Thymus (tissue), 11 donors: Measurements from ENCODE around the gene MBP. TPM values are rescaled to one million over a fixed set of nuclear protein-coding genes. Genes with fewer than 3 reads are reported as not detected.
"Not testable (repeated sequence)": the region's sequence is repeated elsewhere in the genome, so short reads cannot be mapped to it uniquely, and the experiment has no call there.

ENCODE experiments used
- DNase-seq, 9 donors: peaks; one replicate each; pipeline ENCODE4 v3.0.0-alpha.2; 2013; ENCODE audit warnings: low spot score in 9 of 9, low read depth in 6 of 9, missing footprints in 1 of 9
- H3K27ac ChIP-seq, 2 donors: one replicate each; pipeline ENCODE4 v1.5.1; 2013; ENCODE audit warnings: control low read depth in 1 of 2, low read depth in 1 of 2, low read length in 1 of 2, mild to moderate bottlenecking in 1 of 2, moderate library complexity in 1 of 2
- H3K27me3 ChIP-seq, 2 donors: one replicate each; pipeline ENCODE4 v1.5.1; 2013; ENCODE audit warnings: low read length in 1 of 2; ENCODE audit not compliant: control insufficient read depth in 2 of 2, insufficient read depth in 1 of 2
- H3K36me3 ChIP-seq, 2 donors: one replicate each; pipeline ENCODE4 v1.5.1; 2013; ENCODE audit warnings: low read length in 1 of 2, mild to moderate bottlenecking in 1 of 2, moderate library complexity in 1 of 2; ENCODE audit not compliant: control insufficient read depth in 2 of 2, insufficient read depth in 2 of 2
- H3K4me1 ChIP-seq, 2 donors: one replicate each; pipeline ENCODE4 v1.5.1; 2013; ENCODE audit warnings: low read length in 2 of 2; ENCODE audit not compliant: control insufficient read depth in 2 of 2, insufficient read depth in 2 of 2
- H3K4me3 ChIP-seq, 2 donors: one replicate each; pipeline ENCODE4 v1.5.1; 2013; ENCODE audit warnings: low read length in 2 of 2, control low read depth in 1 of 2, mild to moderate bottlenecking in 1 of 2
- H3K9me3 ChIP-seq, 2 donors: one replicate each; pipeline ENCODE4 v1.5.1; 2013; ENCODE audit warnings: low read length in 1 of 2, mild to moderate bottlenecking in 1 of 2; ENCODE audit not compliant: control insufficient read depth in 2 of 2, insufficient read depth in 1 of 2
- WGBS: extraction: QIAGEN DNeasy Blood & Tissue Kit; methylation state at CpG from one replicate; pipeline ENCODE4 v1.1.7; 2013; 5-methylcytosine and 5-hydroxymethylcytosine counted together
- polyA plus RNA-seq: library from polyadenylated mRNA; stranded (reverse); fragments of 200-250 nt; gene quantifications from one replicate; pipeline ENCODE4 v1.2.3, GENCODE V29; 2013
- total RNA-seq: library from RNA; stranded (reverse); fragments of 120-200 nt; gene quantifications from one replicate; pipeline ENCODE4 v1.2.4, GENCODE V29; 2013
- donor health status: healthy.

MBP gene
- total and polyA plus RNA-seq, 2 donors: 16.1 to 16.3 TPM

DNA sequence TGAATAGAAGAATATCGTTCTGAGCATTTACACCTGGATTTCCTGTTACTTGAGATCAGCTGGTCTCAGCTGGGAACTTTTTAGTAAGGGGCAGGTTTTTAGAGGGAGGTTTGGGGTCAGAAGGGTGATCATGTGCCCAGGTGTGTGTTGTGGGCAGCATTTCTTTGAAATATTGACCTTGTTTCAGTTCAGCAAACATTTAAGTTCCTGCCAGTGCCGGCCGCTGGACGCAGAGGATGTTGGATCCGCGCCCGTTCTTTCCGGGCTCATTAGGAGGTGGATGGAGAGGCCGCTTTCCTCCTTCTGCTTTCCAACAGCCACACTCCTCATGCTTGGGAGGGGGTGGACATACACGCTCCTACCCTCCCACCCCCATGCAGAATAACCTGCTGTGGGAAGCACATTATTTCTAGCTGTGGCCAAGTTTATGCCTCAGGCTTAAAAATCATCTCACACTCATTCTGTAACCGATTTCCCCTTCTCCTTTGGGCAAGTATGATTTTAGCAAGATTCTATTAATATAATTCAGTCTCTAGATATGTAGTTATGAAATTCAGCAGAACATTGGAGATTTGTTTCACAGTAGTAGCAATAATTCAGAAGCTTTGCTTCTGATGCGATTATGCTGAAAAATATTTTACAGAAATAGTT lies 178.9 kb downstream of the MBP start:
- DNase-seq: no peak
- H3K36me3 ChIP-seq: peaks cover 24 to 31% of the 10 kb centered on the region in 2 donors
- 93% methylated on average over 12 of the region's 12 CpGs for WGBS
- no peak overlapping the region for H3K27ac ChIP-seq
- H3K4me1 ChIP-seq: peaks cover 0 to 6% of the 10 kb centered on the region in 2 donors
- no peaks in the 10 kb centered on the region for H3K27me3 ChIP-seq
- H3K4me3 ChIP-seq: no peak overlapping the region
- no peaks in the 10 kb centered on the region for H3K9me3 ChIP-seq

DNA sequence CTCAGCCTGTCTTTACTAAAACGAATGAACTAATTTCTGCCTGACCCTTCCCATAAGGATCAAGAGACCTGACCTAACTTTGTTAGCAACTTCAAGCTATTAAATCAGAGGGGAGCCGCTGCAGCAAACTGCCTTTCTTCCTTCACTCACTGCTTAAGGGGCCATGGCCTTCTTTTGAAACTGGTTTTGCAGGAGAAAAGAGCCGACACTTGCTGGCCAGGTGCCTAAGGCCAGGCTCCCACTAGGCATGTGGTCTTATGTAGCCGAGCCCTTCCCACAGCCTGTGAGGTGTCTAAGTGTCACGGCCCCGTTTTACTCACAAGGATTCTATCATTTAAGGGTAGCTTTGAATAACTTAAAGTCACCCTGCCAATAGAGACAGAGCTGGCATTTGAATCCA lies 179.4 kb downstream of the MBP start:
- no peak for DNase-seq
- peaks cover 2 to 4% of the 10 kb centered on the region in 2 donors for H3K4me1 ChIP-seq
- H3K36me3 ChIP-seq: peaks cover 28 to 32% of the 10 kb centered on the region in 2 donors
- no peaks in the 10 kb centered on the region for H3K9me3 ChIP-seq
- H3K4me3 ChIP-seq: no peak overlapping the region
- no peak overlapping the region for H3K27ac ChIP-seq
- H3K27me3 ChIP-seq: no peaks in the 10 kb centered on the region
- WGBS: 90% methylated on average over 6 of the region's 6 CpGs

DNA sequence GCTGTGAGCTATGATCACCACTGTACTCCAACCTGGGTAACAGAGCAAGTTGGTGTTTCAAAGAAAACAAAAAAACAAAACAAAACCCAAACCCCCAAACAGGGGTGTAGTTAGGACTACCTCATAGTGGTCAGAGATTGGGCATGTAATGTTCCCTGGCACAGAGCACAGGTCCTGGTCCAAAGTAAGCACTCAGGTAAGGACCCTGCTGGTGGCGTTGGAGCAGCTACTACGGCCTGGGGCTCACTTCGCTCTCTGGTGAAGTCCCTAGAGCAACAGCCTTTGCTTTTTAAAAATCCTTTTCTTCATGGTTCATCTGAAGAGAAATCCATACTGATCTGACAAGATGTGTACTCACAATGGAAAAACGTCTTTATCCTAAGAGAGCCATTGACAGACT lies 179.8 kb downstream of the MBP start:
- Histone ChIP-seq H3K27me3 (no peaks in the 10 kb centered on the region), H3K4me1 (peaks cover 3 to 4% of the 10 kb centered on the region in 2 donors), H3K4me3 (no peak overlapping the region), H3K36me3 (peaks cover 24 to 30% of the 10 kb centered on the region in 2 donors), H3K9me3 (no peaks in the 10 kb centered on the region), H3K27ac (no peak overlapping the region)
- 98% methylated on average over 4 of the region's 4 CpGs for WGBS
- no peak for DNase-seq

DNA sequence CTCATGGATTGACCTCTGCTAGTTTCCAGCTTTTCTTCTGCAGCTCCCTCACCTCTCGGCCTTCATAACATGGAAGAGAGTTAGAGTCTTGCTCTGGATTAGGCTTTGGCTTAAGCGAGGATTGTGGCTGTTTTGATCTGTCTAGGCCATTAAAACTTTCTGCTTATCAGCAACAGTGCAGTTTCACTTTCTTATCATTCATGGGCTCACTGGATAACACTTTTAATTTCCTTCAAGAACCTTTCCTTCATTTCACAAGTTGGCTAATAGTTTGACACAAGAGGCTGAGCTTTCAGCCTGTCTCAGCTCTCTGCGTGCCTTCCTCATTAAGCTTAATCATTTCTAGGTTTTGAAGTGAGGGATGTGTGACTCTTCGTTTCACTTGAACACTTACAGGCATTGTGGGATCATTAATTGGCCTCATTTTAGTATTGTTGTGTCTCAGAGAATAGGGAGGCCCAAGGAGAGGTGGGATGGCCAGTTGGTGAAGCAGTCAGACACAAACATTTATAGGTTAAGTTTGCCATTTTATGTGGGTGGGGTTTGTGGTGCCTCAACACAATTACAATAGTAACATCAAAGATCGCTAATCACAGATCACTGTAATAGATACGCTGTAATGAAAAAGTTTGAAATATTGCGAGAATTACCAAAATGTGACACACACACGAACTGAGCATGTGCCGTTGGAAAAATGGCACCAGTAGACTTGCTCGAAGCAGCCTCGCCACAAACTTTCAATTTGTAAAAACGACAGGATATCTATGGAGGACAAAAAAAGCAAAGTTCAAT lies 180.9 kb downstream of the MBP start:
- no peaks in the 10 kb centered on the region for H3K9me3 ChIP-seq
- H3K4me3 ChIP-seq: no peak overlapping the region
- WGBS: 97% methylated on average over 12 of the region's 12 CpGs
- H3K4me1 ChIP-seq: peaks cover 3 to 4% of the 10 kb centered on the region in 2 donors
- no peak for DNase-seq
- peaks cover 20 to 29% of the 10 kb centered on the region in 2 donors for H3K36me3 ChIP-seq
- H3K27ac ChIP-seq: no peak overlapping the region
- no peaks in the 10 kb centered on the region for H3K27me3 ChIP-seq

DNA sequence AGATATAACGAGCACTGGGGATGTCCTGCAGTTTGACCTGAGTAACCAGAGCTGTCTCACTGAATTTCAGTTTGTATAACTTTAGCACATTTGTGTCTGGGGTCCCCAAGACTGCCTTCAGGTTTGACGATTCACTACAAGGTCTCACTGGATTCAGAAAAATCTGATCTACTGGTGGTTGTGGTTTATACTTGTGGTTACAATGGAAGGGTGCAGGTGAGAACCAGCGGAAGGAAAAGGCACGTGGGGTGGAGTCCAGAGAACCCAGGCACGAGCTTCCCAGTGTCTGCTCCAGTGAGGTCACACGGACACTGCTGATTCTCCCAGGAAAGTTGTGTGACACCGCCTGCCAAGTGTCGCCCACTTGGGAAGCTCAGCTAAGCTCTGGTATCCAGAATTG lies 184.2 kb downstream of the MBP start:
- peaks cover 13 to 21% of the 10 kb centered on the region in 2 donors for H3K36me3 ChIP-seq
- no peak overlapping the region for H3K27ac ChIP-seq
- 42% methylated on average over 8 of the region's 8 CpGs for WGBS
- no peaks in the 10 kb centered on the region for H3K9me3 ChIP-seq
- DNase-seq: no peak
- peaks cover 3 to 4% of the 10 kb centered on the region in 2 donors for H3K4me1 ChIP-seq
- no peak overlapping the region for H3K4me3 ChIP-seq
- H3K27me3 ChIP-seq: no peaks in the 10 kb centered on the region

DNA sequence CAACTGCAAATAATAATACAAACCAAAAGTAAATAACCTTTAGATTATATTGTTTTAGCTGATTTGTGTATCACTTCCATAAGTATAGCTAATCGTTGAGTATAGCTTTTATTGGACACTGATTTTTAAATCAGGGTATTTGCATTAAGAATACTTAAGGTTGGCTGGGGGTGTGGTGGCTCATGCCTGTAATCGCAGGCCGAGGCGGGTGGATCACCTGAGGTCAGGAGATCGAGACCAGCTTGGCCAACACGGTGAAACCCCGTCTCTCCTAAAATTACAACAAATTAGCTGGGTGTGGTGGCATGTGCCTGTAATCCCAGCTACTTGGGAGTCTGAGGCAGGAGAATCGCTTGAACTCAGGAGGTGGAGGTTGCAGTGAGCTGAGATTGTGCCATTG lies 188.2 kb downstream of the MBP start:
- H3K9me3 ChIP-seq, H3K27me3 ChIP-seq, DNase-seq, H3K4me1 ChIP-seq, H3K27ac ChIP-seq, H3K4me3 ChIP-seq: not testable (repeated sequence)
- WGBS: 98% methylated on average over 8 of the region's 8 CpGs
- peaks cover 18 to 19% of the 10 kb centered on the region in 2 donors for H3K36me3 ChIP-seq

DNA sequence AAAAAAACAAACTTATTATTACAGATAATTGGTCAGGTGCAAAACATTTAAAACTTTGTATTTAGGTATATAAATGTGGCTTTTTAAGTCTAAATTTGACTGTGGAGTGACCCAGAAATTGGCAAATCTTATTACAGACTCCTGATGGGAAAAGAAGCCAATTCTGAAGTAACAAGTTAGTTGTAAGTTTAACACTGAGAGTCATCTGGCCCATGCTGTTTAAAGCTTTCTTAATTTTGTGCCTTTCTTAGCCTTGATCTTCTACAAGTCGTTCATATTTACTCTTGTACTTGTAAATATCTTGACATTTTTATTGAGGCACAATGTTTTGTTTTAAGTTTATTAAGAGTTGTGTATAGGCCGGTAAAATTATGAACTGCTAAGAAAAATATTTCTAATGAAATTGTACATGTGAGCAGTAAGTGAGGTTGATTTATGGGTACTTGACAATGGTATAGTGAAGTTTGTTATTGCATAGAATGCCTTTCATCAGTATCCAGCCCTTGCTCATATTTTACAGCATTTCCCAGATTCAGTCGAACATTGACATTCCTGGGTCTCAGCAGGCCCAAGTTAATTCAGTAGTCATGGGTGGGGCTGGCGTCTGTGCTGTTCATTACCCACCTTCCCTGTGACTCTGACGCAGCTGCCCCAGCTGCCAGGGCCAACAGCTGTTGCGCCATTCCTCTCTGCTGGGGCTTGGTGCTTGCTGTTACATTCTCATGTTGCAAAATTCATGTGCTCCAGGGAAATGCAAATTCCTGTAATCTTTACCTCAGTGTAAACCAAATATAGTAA lies 188.8 kb downstream of the MBP start:
- H3K27ac ChIP-seq: no peak overlapping the region
- 97% methylated on average over 6 of the region's 6 CpGs for WGBS
- peaks cover 3 to 4% of the 10 kb centered on the region in 2 donors for H3K4me1 ChIP-seq
- no peaks in the 10 kb centered on the region for H3K27me3 ChIP-seq
- peaks cover 19 to 21% of the 10 kb centered on the region in 2 donors for H3K36me3 ChIP-seq
- no peak for DNase-seq
- H3K9me3 ChIP-seq: peaks cover 0 to 3% of the 10 kb centered on the region in 2 donors
- H3K4me3 ChIP-seq: no peak overlapping the region

DNA sequence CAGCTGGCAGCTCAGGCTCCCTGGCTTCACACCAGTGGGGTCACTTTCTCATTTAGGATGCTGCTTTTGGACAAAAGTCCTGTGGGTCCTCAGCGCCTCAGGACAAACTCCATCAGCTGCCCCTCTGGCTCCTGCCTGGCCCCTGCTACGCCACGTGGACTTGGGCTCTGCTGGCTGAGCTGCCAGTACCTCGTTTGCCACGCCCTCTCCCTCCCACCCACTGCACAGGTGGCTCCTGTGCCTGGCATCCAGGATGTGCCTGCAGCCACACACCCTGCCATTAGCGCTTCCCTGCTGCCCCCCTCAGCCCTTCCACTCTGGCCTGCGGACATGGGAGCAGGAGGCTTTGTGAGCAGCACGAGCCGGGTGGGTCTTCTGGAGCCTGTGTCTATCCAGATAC lies 191.3 kb downstream of the MBP start:
- DNase-seq: no peak
- WGBS: 96% methylated on average over 9 of the region's 9 CpGs
- no peak overlapping the region for H3K27ac ChIP-seq
- H3K27me3 ChIP-seq: no peaks in the 10 kb centered on the region
- no peak overlapping the region for H3K4me3 ChIP-seq
- no peaks in the 10 kb centered on the region for H3K4me1 ChIP-seq
- peaks cover 18 to 27% of the 10 kb centered on the region in 2 donors for H3K36me3 ChIP-seq
- peaks cover 0 to 3% of the 10 kb centered on the region in 2 donors for H3K9me3 ChIP-seq

DNA sequence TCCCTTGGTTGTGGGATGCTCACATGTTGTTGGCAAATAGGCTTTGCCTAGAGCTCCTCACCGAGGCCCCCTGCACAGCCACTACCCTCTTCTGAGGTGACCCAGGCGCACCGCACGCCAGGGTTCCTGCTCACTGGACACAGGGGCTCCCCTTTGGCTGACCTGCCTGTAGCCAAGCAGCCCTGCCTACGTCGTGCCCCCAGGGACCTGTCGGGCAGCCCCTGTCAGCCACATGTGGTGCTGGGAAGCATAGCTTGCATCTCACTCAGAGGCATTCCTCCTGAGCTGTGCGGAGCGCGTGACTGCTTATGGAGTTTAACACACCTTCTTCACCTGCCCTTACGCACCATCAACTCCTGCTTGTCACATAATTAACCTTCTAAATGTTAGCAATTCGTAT lies 194.0 kb downstream of the MBP start:
- peaks cover 25 to 38% of the 10 kb centered on the region in 2 donors for H3K36me3 ChIP-seq
- H3K4me1 ChIP-seq: no peaks in the 10 kb centered on the region
- 96% methylated on average over 12 of the region's 12 CpGs for WGBS
- no peak overlapping the region for H3K4me3 ChIP-seq
- no peaks in the 10 kb centered on the region for H3K27me3 ChIP-seq
- H3K9me3 ChIP-seq: peaks cover 0 to 3% of the 10 kb centered on the region in 2 donors
- no peak overlapping the region for H3K27ac ChIP-seq
- no peak for DNase-seq
